HT-29 (cell line): Measurements from ENCODE around the gene ANKRD31. TPM values are rescaled to one million over a fixed set of nuclear protein-coding genes. Genes with fewer than 3 reads are reported as not detected.
"Not testable (repeated sequence)": the region's sequence is repeated elsewhere in the genome, so short reads cannot be mapped to it uniquely, and the experiment has no call there.

Experiments used
- DNase-seq: peaks from one replicate; pipeline ENCODE4 v3.0.0-alpha.2; 2015; ENCODE audit warnings: low spot score
- total RNA-seq: library from RNA; depleted of rRNA; stranded (reverse); fragments of >200 nt; shearing (Covaris generic); gene quantifications from 2 replicates; pipeline ENCODE4 v1.2.3, GENCODE V29; 2014; rRNA removed

The ANKRD31 gene
- 0.05 TPM in 1 of 2 replicates, not detected in the other for total RNA-seq

GRCh38 chr5:75236322-75237316, at the start of gene ANKRD31:
TSS of gene ANKRD31 (minus strand) at chr5:75236878. CDS start at chr5:75236686, 192 bp downstream.
- peak; percentile 85 for DNase-seq

GRCh38 chr5:75286211-75286773, 49.6 kb upstream of the ANKRD31 start:
- DNase-seq: no peak

GRCh38 chr5:75282581-75282980, 45.9 kb upstream of the ANKRD31 start:
- DNase-seq: no peak

- no peak for DNase-seq
Measured at GRCh38 chr5:75281716-75282465, 45.2 kb upstream of the ANKRD31 start.

GRCh38 chr5:75279321-75279720, 42.6 kb upstream of the ANKRD31 start:
- no peak for DNase-seq

- DNase-seq: no peak
Measured at GRCh38 chr5:75277463-75277862, 40.8 kb upstream of the ANKRD31 start.

GRCh38 chr5:75275756-75276155, 39.1 kb upstream of the ANKRD31 start:
- DNase-seq: no peak

- no peak for DNase-seq
Measured at GRCh38 chr5:75275147-75275546, 38.5 kb upstream of the ANKRD31 start.

- DNase-seq: no peak
Measured at GRCh38 chr5:75274486-75274885, 37.8 kb upstream of the ANKRD31 start.

GRCh38 chr5:75270605-75271004, 33.9 kb upstream of the ANKRD31 start:
- DNase-seq: not testable (repeated sequence)

GRCh38 chr5:75265731-75266130, 29.1 kb upstream of the ANKRD31 start:
- DNase-seq: peak; percentile 54

- no peak for DNase-seq
Measured at GRCh38 chr5:75262271-75262670, 25.6 kb upstream of the ANKRD31 start.

GRCh38 chr5:75260708-75261107, 24.0 kb upstream of the ANKRD31 start:
- DNase-seq: peak; percentile 34

- not testable (repeated sequence) for DNase-seq
Measured at GRCh38 chr5:75250452-75250851, 13.8 kb upstream of the ANKRD31 start.

GRCh38 chr5:75245023-75245422, 8.3 kb upstream of the ANKRD31 start:
- no peak for DNase-seq

- DNase-seq: no peak
Measured at GRCh38 chr5:75243510-75243909, 6.8 kb upstream of the ANKRD31 start.

- peak; percentile 47 for DNase-seq
Measured at GRCh38 chr5:75243100-75243499, 6.4 kb upstream of the ANKRD31 start.

- DNase-seq: no peak
Measured at GRCh38 chr5:75242067-75242466, 5.4 kb upstream of the ANKRD31 start.

- no peak for DNase-seq
Measured at GRCh38 chr5:75239681-75240080, 3.0 kb upstream of the ANKRD31 start.

GRCh38 chr5:75235711-75236110, 967 bp downstream of the ANKRD31 start:
- no peak for DNase-seq

- DNase-seq: no peak
Measured at GRCh38 chr5:75234251-75234650, 2.4 kb downstream of the ANKRD31 start.

GRCh38 chr5:75226916-75227315, 9.8 kb downstream of the ANKRD31 start:
- DNase-seq: no peak
